ENCODE measurements around the gene KCTD7. TPM values are rescaled to one million over a fixed set of nuclear protein-coding genes. Genes with fewer than 3 reads are reported as not detected.
"Not testable (repeated sequence)": the region's sequence is repeated elsewhere in the genome, so short reads cannot be mapped to it uniquely, and the experiment has no call there.

KCTD7 gene
- total RNA-seq, 1 donor from 2014 or later: 11.6 TPM

DNA sequence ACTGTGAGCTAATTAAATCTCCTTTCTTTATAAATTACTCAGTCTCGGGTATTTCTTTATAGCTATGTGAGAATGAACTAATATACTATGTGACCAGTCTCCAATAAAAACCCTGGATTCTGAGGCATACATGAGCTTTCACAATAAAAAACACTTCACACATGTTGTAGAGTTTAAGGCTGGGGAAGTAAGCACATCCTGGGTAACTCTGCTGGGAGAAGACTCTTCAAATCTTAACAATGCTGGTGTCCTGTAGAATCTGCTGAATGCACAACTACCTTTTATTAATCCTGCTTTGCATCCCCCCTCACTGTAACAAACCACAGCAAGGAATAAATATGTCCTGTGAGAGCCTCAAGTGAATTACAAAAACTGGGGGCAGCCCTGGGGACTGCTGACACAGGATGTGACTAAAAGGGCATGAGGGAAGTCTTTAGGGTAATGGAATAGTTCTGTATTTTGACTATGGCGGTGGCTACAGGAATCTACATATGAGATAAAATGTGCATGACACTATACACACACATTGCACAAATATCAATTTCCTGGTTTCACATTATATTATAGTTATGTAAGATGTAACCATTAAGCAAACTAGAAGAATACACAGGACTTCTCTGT lies 45.1 kb upstream of the KCTD7 start:
- Histone ChIP-seq H3K27ac (ENCODE audit: low read depth, low read length) (no peak overlapping the region), H3K4me1 (ENCODE audit: insufficient read depth, low read length) (no peaks in the 10 kb centered on the region), H4K20me1 (ENCODE audit: insufficient read depth, low read length) (peaks cover 86% of the 10 kb centered on the region), H3K4me2 (ENCODE audit: low read length) (no peak overlapping the region), H3K9ac (ENCODE audit: low read length) (no peak overlapping the region), H3K36me3 (ENCODE audit: insufficient read depth, low read length) (peaks cover 12% of the 10 kb centered on the region), H3K27me3 (ENCODE audit: insufficient read depth, low read length) (no peaks in the 10 kb centered on the region), H3K79me2 (ENCODE audit: insufficient read depth, low read length) (peaks cover 98% of the 10 kb centered on the region), H3K9me3 (ENCODE audit: insufficient read depth, low read depth, low read length) (no peaks in the 10 kb centered on the region), H2AFZ (ENCODE audit: low read depth, low read length) (no peak overlapping the region), H3K4me3 (ENCODE audit: insufficient read depth, low read depth, low read length) (no peak overlapping the region)
- no peaks in the 10 kb centered on the region for H3K27me3 Mint-ChIP-seq (ENCODE audit: low read depth, unreplicated experiment)
- no peak for DNase-seq (ENCODE audit: low read depth)
- no peak overlapping the region for H3K4me3 Mint-ChIP-seq (ENCODE audit: unreplicated experiment)
- H3K36me3 Mint-ChIP-seq (ENCODE audit: low read depth, unreplicated experiment): peaks cover 5% of the 10 kb centered on the region
- TF ChIP-seq, protein P1, sequence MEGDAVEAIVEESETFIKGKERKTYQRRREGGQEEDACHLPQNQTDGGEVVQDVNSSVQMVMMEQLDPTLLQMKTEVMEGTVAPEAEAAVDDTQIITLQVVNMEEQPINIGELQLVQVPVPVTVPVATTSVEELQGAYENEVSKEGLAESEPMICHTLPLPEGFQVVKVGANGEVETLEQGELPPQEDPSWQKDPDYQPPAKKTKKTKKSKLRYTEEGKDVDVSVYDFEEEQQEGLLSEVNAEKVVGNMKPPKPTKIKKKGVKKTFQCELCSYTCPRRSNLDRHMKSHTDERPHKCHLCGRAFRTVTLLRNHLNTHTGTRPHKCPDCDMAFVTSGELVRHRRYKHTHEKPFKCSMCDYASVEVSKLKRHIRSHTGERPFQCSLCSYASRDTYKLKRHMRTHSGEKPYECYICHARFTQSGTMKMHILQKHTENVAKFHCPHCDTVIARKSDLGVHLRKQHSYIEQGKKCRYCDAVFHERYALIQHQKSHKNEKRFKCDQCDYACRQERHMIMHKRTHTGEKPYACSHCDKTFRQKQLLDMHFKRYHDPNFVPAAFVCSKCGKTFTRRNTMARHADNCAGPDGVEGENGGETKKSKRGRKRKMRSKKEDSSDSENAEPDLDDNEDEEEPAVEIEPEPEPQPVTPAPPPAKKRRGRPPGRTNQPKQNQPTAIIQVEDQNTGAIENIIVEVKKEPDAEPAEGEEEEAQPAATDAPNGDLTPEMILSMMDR (IDR thresholded peaks at IDR 0.05; ENCODE audit: insufficient read depth, low read depth, low read length): no peak
- no peak for TF ChIP-seq EZH2 (IDR thresholded peaks at IDR 0.05; ENCODE audit: insufficient read depth, low read length)
- H3K27ac Mint-ChIP-seq (ENCODE audit: unreplicated experiment): no peak overlapping the region
- peaks cover 5% of the 10 kb centered on the region for H3K4me1 Mint-ChIP-seq (ENCODE audit: low read depth, unreplicated experiment)
- FAIRE-seq: no peak
- no peaks in the 10 kb centered on the region for H3K9me3 Mint-ChIP-seq (ENCODE audit: unreplicated experiment)

DNA sequence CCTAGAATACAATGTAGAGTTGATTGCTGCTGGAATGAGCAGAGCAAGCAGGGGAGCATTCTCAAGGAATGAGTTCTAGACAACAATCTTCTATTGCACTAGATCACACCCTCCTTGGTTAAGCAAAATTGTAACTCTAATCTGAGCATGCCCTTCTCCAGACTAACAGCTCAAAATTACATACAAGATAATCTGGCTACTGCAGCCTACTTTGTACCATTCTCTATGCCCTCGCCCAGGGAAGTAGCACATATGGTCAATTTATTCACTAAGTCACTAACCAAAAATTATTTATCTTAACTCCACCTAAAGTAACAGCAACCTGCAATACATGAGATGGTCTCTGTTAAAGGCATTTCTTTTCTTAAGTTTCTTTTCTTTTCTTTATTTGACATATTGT lies 42.5 kb upstream of the KCTD7 start:
- H3K4me3 ChIP-seq (ENCODE audit: insufficient read depth, low read depth, low read length): no peak overlapping the region
- H3K9me3 ChIP-seq (ENCODE audit: insufficient read depth, low read depth, low read length): no peaks in the 10 kb centered on the region
- FAIRE-seq (no peak), DNase-seq (ENCODE audit: low read depth) (no peak)
- no peak overlapping the region for H3K27ac ChIP-seq (ENCODE audit: low read depth, low read length)
- peaks cover 8% of the 10 kb centered on the region for H3K36me3 Mint-ChIP-seq (ENCODE audit: low read depth, unreplicated experiment)
- no peaks in the 10 kb centered on the region for H3K27me3 ChIP-seq (ENCODE audit: insufficient read depth, low read length)
- no peak overlapping the region for H3K4me2 ChIP-seq (ENCODE audit: low read length)
- no peak overlapping the region for H2AFZ ChIP-seq (ENCODE audit: low read depth, low read length)
- peaks cover 95% of the 10 kb centered on the region for H4K20me1 ChIP-seq (ENCODE audit: insufficient read depth, low read length)
- H3K4me1 ChIP-seq (ENCODE audit: insufficient read depth, low read length): peaks cover 9% of the 10 kb centered on the region
- no peaks in the 10 kb centered on the region for H3K27me3 Mint-ChIP-seq (ENCODE audit: low read depth, unreplicated experiment)
- peaks cover 16% of the 10 kb centered on the region for H3K4me1 Mint-ChIP-seq (ENCODE audit: low read depth, unreplicated experiment)
- H3K9me3 Mint-ChIP-seq (ENCODE audit: unreplicated experiment): no peaks in the 10 kb centered on the region
- TF ChIP-seq EZH2 (IDR thresholded peaks at IDR 0.05; ENCODE audit: insufficient read depth, low read length): no peak
- TF ChIP-seq, protein P1 (IDR thresholded peaks at IDR 0.05; ENCODE audit: insufficient read depth, low read depth, low read length): no peak
- peaks cover 12% of the 10 kb centered on the region for H3K36me3 ChIP-seq (ENCODE audit: insufficient read depth, low read length)
- H3K27ac Mint-ChIP-seq (ENCODE audit: unreplicated experiment): no peak overlapping the region
- H3K4me3 Mint-ChIP-seq (ENCODE audit: unreplicated experiment): no peak overlapping the region
- peaks cover 99% of the 10 kb centered on the region for H3K79me2 ChIP-seq (ENCODE audit: insufficient read depth, low read length)
- no peak overlapping the region for H3K9ac ChIP-seq (ENCODE audit: low read length)

DNA sequence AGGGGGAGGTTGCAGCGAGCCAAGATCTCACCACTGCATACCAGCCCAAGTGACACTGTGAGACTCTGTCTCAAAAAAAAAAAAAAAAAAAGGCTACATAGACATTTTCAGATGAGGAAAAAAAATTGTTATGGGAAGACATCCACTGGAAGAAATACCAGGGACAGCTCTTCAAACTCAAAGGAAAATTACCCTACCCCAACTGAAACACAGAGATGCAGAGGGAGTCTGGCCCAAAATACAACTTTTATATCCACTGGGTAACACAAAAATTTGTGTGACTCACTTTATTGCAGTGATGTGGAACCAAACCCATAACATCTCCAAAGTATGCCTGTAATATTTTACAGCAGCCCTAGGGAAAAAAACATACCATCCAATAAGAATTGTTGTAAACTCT lies 40.5 kb upstream of the KCTD7 start:
- not testable (repeated sequence) for H2AFZ ChIP-seq (ENCODE audit: low read depth, low read length); H3K36me3 Mint-ChIP-seq (ENCODE audit: low read depth, unreplicated experiment); DNase-seq (ENCODE audit: low read depth); H3K36me3 ChIP-seq (ENCODE audit: insufficient read depth, low read length); FAIRE-seq; H3K27ac ChIP-seq (ENCODE audit: low read depth, low read length); H3K27me3 ChIP-seq (ENCODE audit: insufficient read depth, low read length); H3K27ac Mint-ChIP-seq (ENCODE audit: unreplicated experiment); H3K9me3 ChIP-seq (ENCODE audit: insufficient read depth, low read depth, low read length); H3K9me3 Mint-ChIP-seq (ENCODE audit: unreplicated experiment); H3K4me2 ChIP-seq (ENCODE audit: low read length); H3K4me1 ChIP-seq (ENCODE audit: insufficient read depth, low read length); H3K9ac ChIP-seq (ENCODE audit: low read length); H3K4me3 Mint-ChIP-seq (ENCODE audit: unreplicated experiment); H3K27me3 Mint-ChIP-seq (ENCODE audit: low read depth, unreplicated experiment); H3K4me3 ChIP-seq (ENCODE audit: insufficient read depth, low read depth, low read length)
- peaks cover 93% of the 10 kb centered on the region for H3K79me2 ChIP-seq (ENCODE audit: insufficient read depth, low read length)
- H3K4me1 Mint-ChIP-seq (ENCODE audit: low read depth, unreplicated experiment): peaks cover 19% of the 10 kb centered on the region
- H4K20me1 ChIP-seq (ENCODE audit: insufficient read depth, low read length): peaks cover 83% of the 10 kb centered on the region

- not testable (repeated sequence) for DNase-seq (ENCODE audit: low read depth); FAIRE-seq; H3K4me3 ChIP-seq (ENCODE audit: insufficient read depth, low read depth, low read length); H3K27me3 ChIP-seq (ENCODE audit: insufficient read depth, low read length); H3K27me3 Mint-ChIP-seq (ENCODE audit: low read depth, unreplicated experiment); H3K36me3 ChIP-seq (ENCODE audit: insufficient read depth, low read length); H3K27ac ChIP-seq (ENCODE audit: low read depth, low read length); H3K27ac Mint-ChIP-seq (ENCODE audit: unreplicated experiment); H3K4me1 ChIP-seq (ENCODE audit: insufficient read depth, low read length); H3K9me3 Mint-ChIP-seq (ENCODE audit: unreplicated experiment); H3K4me2 ChIP-seq (ENCODE audit: low read length); H3K9ac ChIP-seq (ENCODE audit: low read length); H2AFZ ChIP-seq (ENCODE audit: low read depth, low read length); H3K36me3 Mint-ChIP-seq (ENCODE audit: low read depth, unreplicated experiment); H3K9me3 ChIP-seq (ENCODE audit: insufficient read depth, low read depth, low read length)
- Mint-ChIP-seq H3K4me1 (ENCODE audit: low read depth, unreplicated experiment) (peaks cover 14% of the 10 kb centered on the region), H3K4me3 (ENCODE audit: unreplicated experiment) (peak overlapping the region; percentile 34)
- Histone ChIP-seq H3K79me2 (ENCODE audit: insufficient read depth, low read length) (peaks cover 85% of the 10 kb centered on the region), H4K20me1 (ENCODE audit: insufficient read depth, low read length) (peaks cover 75% of the 10 kb centered on the region)
Measured at GRCh38 chr7:66588856-66589570, 39.7 kb upstream of the KCTD7 start.
